WTC11 (cell line): ENCODE results near the gene CPNE5. TPM values are rescaled to one million over a fixed set of nuclear protein-coding genes. Genes with fewer than 3 reads are reported as not detected.

Source experiments
- ATAC-seq: fragments of 200-7000 bp; cut with Tn5 transposase; 2 replicates; pipeline ENCODE4 v1.10.0; 2021; ENCODE audit warnings: mild to moderate bottlenecking, moderate library complexity
- CTCF ChIA-PET: fragments of 300-600 bp; sonication (Branson Sonifier 250); formaldehyde crosslinking; loops from one replicate; lab custom pipeline; 2021; ENCODE audit warnings: antibody characterized with exemption; lab: Charles Lee
- POLR2A ChIA-PET: fragments of 350-600 bp; sonication (Branson Sonifier 250); formaldehyde crosslinking; loops from one replicate; lab custom pipeline; 2021; ENCODE audit warnings: antibody characterized with exemption; lab: Charles Lee
- DNase-seq: peaks from one replicate; pipeline ENCODE4 v3.0.0; 2021; ENCODE audit warnings: low spot score
- H3K27ac Mint-ChIP-seq: 2 replicates; pipeline ENCODE4 v1.8.0; 2021; ENCODE audit warnings: mixed read lengths
- H3K27me3 Mint-ChIP-seq: 2 replicates; pipeline ENCODE4 v1.8.0; 2021; ENCODE audit warnings: low read depth, mild to moderate bottlenecking, moderate library complexity, mixed read lengths
- H3K36me3 Mint-ChIP-seq: 2 replicates; pipeline ENCODE4 v1.8.0; 2021; ENCODE audit warnings: mixed read lengths
- H3K4me1 Mint-ChIP-seq: 2 replicates; pipeline ENCODE4 v1.8.0; 2022; ENCODE audit warnings: mixed read lengths
- H3K4me3 Mint-ChIP-seq: 2 replicates; pipeline ENCODE4 v1.8.0; 2021; ENCODE audit warnings: mild to moderate bottlenecking, moderate library complexity, mixed read lengths
- H3K9me3 Mint-ChIP-seq: 2 replicates; pipeline ENCODE4 v1.8.0; 2021; ENCODE audit warnings: mixed read lengths
- ATF1 ChIP-seq: sonication (generic); formaldehyde crosslinking; IDR thresholded peaks from 2 replicates; pipeline ENCODE4 v1.8.1; 2023; ENCODE audit warnings: mild to moderate bottlenecking, moderate library complexity, missing genetic modification reagents
- ATF6 ChIP-seq: sonication (generic); formaldehyde crosslinking; IDR thresholded peaks from 2 replicates; pipeline ENCODE4 v1.8.1; 2023; ENCODE audit warnings: mild to moderate bottlenecking, missing genetic modification reagents
- CDX4 ChIP-seq: fragments of 250-450 bp; sonication (Bioruptor Pico); IDR thresholded peaks from 2 replicates; pipeline ENCODE4 v1.9.0; 2021; ENCODE audit warnings: moderate library complexity, mild to moderate bottlenecking, inconsistent platforms, borderline replicate concordance
- CREM ChIP-seq: sonication (generic); formaldehyde crosslinking; IDR thresholded peaks from 2 replicates; pipeline ENCODE4 v1.8.1; 2022; ENCODE audit warnings: mild to moderate bottlenecking, missing genetic modification reagents, moderate library complexity
- ETV6 ChIP-seq: sonication (generic); formaldehyde crosslinking; IDR thresholded peaks from 2 replicates; pipeline ENCODE4 v1.8.1; 2022; ENCODE audit warnings: mild to moderate bottlenecking, missing genetic modification reagents
- IRF2 ChIP-seq: sonication (generic); formaldehyde crosslinking; IDR thresholded peaks from 2 replicates; pipeline ENCODE4 v1.8.0; 2022; ENCODE audit warnings: low read depth, missing genetic modification reagents, borderline replicate concordance
- JAZF1 ChIP-seq: fragments of 250-450 bp; sonication (Bioruptor Pico); IDR thresholded peaks from 2 replicates; pipeline ENCODE4 v1.9.0; 2021; ENCODE audit warnings: moderate library complexity, mild to moderate bottlenecking, inconsistent platforms
- JUN ChIP-seq: sonication (generic); formaldehyde crosslinking; IDR thresholded peaks from 2 replicates; pipeline ENCODE4 v1.8.0; 2023; ENCODE audit warnings: mild to moderate bottlenecking, missing genetic modification reagents
- MLX ChIP-seq: sonication (generic); formaldehyde crosslinking; IDR thresholded peaks from 2 replicates; pipeline ENCODE4 v1.8.1; 2023; ENCODE audit warnings: mild to moderate bottlenecking, missing genetic modification reagents, moderate library complexity
- MXD4 ChIP-seq: fragments of 250-450 bp; sonication (Bioruptor Pico); IDR thresholded peaks from 2 replicates; pipeline ENCODE4 v1.8.0; 2021; ENCODE audit warnings: mild to moderate bottlenecking, moderate library complexity, borderline replicate concordance
- MYBL2 ChIP-seq: sonication (generic); formaldehyde crosslinking; IDR thresholded peaks from 2 replicates; pipeline ENCODE4 v1.8.1; 2023; ENCODE audit warnings: mild to moderate bottlenecking, moderate library complexity, missing genetic modification reagents
- NR1H2 ChIP-seq: sonication (generic); formaldehyde crosslinking; IDR thresholded peaks from 2 replicates; pipeline ENCODE4 v1.9.0; 2021; ENCODE audit warnings: mild to moderate bottlenecking, moderate library complexity, missing genetic modification reagents
- SMAD3 ChIP-seq: sonication (generic); formaldehyde crosslinking; IDR thresholded peaks from 2 replicates; pipeline ENCODE4 v1.8.0; 2022; ENCODE audit warnings: missing genetic modification reagents, mild to moderate bottlenecking, borderline replicate concordance
- SMAD4 ChIP-seq: sonication (generic); formaldehyde crosslinking; IDR thresholded peaks from 2 replicates; pipeline ENCODE4 v1.8.0; 2022; ENCODE audit warnings: mild to moderate bottlenecking, missing genetic modification reagents
- TCF7 ChIP-seq: sonication (generic); formaldehyde crosslinking; IDR thresholded peaks from 2 replicates; pipeline ENCODE4 v1.8.0; 2022; ENCODE audit warnings: mild to moderate bottlenecking, low read depth, missing genetic modification reagents, moderate library complexity
- TEAD1 ChIP-seq: sonication (generic); formaldehyde crosslinking; IDR thresholded peaks from 2 replicates; pipeline ENCODE4 v1.8.0; 2022; ENCODE audit warnings: mild to moderate bottlenecking, missing genetic modification reagents
- TEAD4 ChIP-seq: sonication (generic); formaldehyde crosslinking; IDR thresholded peaks from 2 replicates; pipeline ENCODE4 v1.8.0; 2022; ENCODE audit warnings: mild to moderate bottlenecking, missing genetic modification reagents
- TP53 ChIP-seq: sonication (generic); formaldehyde crosslinking; IDR thresholded peaks from 2 replicates; pipeline ENCODE4 v1.8.1; 2023; ENCODE audit warnings: mild to moderate bottlenecking, missing genetic modification reagents
- USF1 ChIP-seq: sonication (generic); formaldehyde crosslinking; IDR thresholded peaks from 2 replicates; pipeline ENCODE4 v1.8.0; 2022; ENCODE audit warnings: mild to moderate bottlenecking, missing genetic modification reagents
- ZNF232 ChIP-seq: sonication (generic); formaldehyde crosslinking; IDR thresholded peaks from 2 replicates; pipeline ENCODE4 v1.8.0; 2022; ENCODE audit warnings: mild to moderate bottlenecking, missing genetic modification reagents
- ZNF396 ChIP-seq: fragments of 250-450 bp; sonication (Bioruptor Pico); IDR thresholded peaks from 2 replicates; pipeline ENCODE4 v1.8.0; 2021; ENCODE audit warnings: mild to moderate bottlenecking, moderate library complexity, borderline replicate concordance
- ZNF416 ChIP-seq: fragments of 250-450 bp; sonication (Bioruptor Pico); IDR thresholded peaks from 2 replicates; pipeline ENCODE4 v1.9.0; 2021; ENCODE audit warnings: mild to moderate bottlenecking, inconsistent platforms
- total RNA-seq: library from RNA; stranded (reverse); gene quantifications from 3 replicates; pipeline ENCODE4 v1.2.3, GENCODE V29; 2021
- TF ChIP-seq, protein P1 (sequence below): fragments of 250-450 bp; sonication (Bioruptor Pico); IDR thresholded peaks from 2 replicates; pipeline ENCODE4 v1.9.0; 2021; ENCODE audit warnings: mild to moderate bottlenecking
- TF ChIP-seq, protein P2 (sequence below): fragments of 250-450 bp; sonication (Bioruptor Pico); IDR thresholded peaks from 2 replicates; pipeline ENCODE4 v1.9.0; 2021; ENCODE audit warnings: mild to moderate bottlenecking
- TF ChIP-seq, protein P3 (sequence below): fragments of 250-450 bp; sonication (Bioruptor Pico); IDR thresholded peaks from 2 replicates; pipeline ENCODE4 v1.8.0; 2021; ENCODE audit warnings: mild to moderate bottlenecking
- TF ChIP-seq, protein P4 (sequence below): sonication (generic); formaldehyde crosslinking; IDR thresholded peaks from 2 replicates; pipeline ENCODE4 v1.8.0; 2022; ENCODE audit warnings: mild to moderate bottlenecking, missing genetic modification reagents

CPNE5 gene
- total RNA-seq, 1 experiment from 2014 or later: 0.44 TPM

DNA sequence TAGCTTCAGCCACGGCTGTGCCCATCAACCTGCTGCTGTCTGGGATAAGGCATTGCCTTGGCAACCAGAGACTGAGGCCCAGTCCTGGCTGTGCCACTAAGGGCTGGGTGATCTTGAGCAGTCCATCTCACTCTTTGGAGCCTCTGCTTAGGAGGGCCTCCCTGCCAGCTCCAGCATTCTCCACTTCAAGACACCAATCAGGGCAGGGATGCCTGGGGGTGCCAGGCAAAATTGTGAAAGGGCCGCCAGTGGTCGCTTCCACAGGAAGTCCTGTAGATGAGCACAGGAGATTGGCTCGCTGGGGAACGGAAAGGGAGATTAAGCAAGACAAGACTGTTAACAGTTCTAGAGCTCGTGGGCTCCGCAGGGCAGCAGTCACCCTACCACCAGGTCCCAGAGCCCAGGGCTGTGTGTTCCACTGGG is 141.8 kb downstream of the CPNE5 start, which contains the start of gene RAB44 (continued):
- no peak for TF ChIP-seq TEAD1 (CRISPR knock-in tag)
- no peak for TF ChIP-seq TCF7 (CRISPR knock-in tag)
- TF ChIP-seq SMAD4 (CRISPR knock-in tag): no peak
- TF ChIP-seq, protein P1, sequence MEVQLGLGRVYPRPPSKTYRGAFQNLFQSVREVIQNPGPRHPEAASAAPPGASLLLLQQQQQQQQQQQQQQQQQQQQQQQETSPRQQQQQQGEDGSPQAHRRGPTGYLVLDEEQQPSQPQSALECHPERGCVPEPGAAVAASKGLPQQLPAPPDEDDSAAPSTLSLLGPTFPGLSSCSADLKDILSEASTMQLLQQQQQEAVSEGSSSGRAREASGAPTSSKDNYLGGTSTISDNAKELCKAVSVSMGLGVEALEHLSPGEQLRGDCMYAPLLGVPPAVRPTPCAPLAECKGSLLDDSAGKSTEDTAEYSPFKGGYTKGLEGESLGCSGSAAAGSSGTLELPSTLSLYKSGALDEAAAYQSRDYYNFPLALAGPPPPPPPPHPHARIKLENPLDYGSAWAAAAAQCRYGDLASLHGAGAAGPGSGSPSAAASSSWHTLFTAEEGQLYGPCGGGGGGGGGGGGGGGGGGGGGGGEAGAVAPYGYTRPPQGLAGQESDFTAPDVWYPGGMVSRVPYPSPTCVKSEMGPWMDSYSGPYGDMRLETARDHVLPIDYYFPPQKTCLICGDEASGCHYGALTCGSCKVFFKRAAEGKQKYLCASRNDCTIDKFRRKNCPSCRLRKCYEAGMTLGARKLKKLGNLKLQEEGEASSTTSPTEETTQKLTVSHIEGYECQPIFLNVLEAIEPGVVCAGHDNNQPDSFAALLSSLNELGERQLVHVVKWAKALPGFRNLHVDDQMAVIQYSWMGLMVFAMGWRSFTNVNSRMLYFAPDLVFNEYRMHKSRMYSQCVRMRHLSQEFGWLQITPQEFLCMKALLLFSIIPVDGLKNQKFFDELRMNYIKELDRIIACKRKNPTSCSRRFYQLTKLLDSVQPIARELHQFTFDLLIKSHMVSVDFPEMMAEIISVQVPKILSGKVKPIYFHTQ (CRISPR knock-in tag): no peak
- TF ChIP-seq JUN (CRISPR knock-in tag): no peak
- TF ChIP-seq NR1H2 (CRISPR knock-in tag): no peak
- no peak for TF ChIP-seq USF1 (CRISPR knock-in tag)

- ATAC-seq: no peak
- DNase-seq: no peak
- Mint-ChIP-seq H3K4me1 (0 out of 2 replicates have a peak, but pooled peaks cover 2% of the 10 kb centered on the region), H3K4me3 (no peak overlapping the region), H3K36me3 (no peaks in the 10 kb centered on the region), H3K27me3 (no peaks in the 10 kb centered on the region), H3K9me3 (peaks cover 7% of the 10 kb centered on the region; the same call in 1 of the 2 replicates), H3K27ac (no peak overlapping the region)
- CTCF ChIA-PET: interaction anchor here (0.6 kb wide), 1 partner anchor 81 kb away, joined by 3 read pairs; no protein-coding TSS in a partner anchor
- POLR2A ChIA-PET: no interaction called here
- TF ChIP-seq ZNF416 (no peak), CREM (CRISPR knock-in tag) (no peak), ATF1 (CRISPR knock-in tag) (no peak), TP53 (no peak), MYBL2 (CRISPR knock-in tag) (no peak), NR1H2 (CRISPR knock-in tag) (no peak), CDX4 (CRISPR knock-in tag) (no peak), SMAD3 (CRISPR knock-in tag) (no peak), IRF2 (CRISPR knock-in tag) (no peak), JAZF1 (CRISPR knock-in tag) (no peak), ATF6 (CRISPR knock-in tag) (no peak), ZNF396 (CRISPR knock-in tag) (no peak), ETV6 (no peak), MXD4 (CRISPR knock-in tag) (no peak), MLX (no peak), TEAD4 (CRISPR knock-in tag) (no peak), ZNF232 (CRISPR knock-in tag) (no peak)
- TF ChIP-seq, protein P2, sequence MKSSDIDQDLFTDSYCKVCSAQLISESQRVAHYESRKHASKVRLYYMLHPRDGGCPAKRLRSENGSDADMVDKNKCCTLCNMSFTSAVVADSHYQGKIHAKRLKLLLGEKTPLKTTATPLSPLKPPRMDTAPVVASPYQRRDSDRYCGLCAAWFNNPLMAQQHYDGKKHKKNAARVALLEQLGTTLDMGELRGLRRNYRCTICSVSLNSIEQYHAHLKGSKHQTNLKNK (CRISPR knock-in tag): no peak
- TF ChIP-seq, protein P3, sequence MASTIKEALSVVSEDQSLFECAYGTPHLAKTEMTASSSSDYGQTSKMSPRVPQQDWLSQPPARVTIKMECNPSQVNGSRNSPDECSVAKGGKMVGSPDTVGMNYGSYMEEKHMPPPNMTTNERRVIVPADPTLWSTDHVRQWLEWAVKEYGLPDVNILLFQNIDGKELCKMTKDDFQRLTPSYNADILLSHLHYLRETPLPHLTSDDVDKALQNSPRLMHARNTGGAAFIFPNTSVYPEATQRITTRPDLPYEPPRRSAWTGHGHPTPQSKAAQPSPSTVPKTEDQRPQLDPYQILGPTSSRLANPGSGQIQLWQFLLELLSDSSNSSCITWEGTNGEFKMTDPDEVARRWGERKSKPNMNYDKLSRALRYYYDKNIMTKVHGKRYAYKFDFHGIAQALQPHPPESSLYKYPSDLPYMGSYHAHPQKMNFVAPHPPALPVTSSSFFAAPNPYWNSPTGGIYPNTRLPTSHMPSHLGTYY (CRISPR knock-in tag): no peak
- TF ChIP-seq, protein P4, sequence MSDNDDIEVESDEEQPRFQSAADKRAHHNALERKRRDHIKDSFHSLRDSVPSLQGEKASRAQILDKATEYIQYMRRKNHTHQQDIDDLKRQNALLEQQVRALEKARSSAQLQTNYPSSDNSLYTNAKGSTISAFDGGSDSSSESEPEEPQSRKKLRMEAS (CRISPR knock-in tag): no peak
Observed at GRCh38 chr6:36695414-36695813, 143.8 kb downstream of the CPNE5 start.
